AG09309 (cell line): ENCODE results near the gene PHLDA2.

ENCODE experiments used
- DNase-seq: peaks from one replicate; pipeline ENCODE4 v3.0.0-alpha.2; 2010; ENCODE audit warnings: low read depth
- H3K4me3 ChIP-seq: 2 replicates; pipeline ENCODE4 v1.5.1; 2011; ENCODE audit warnings: mild to moderate bottlenecking, low read depth, low read length, moderate library complexity; ENCODE audit not compliant: control insufficient read depth
- CTCF ChIP-seq: IDR thresholded peaks from 2 replicates; pipeline ENCODE4 v1.5.1; 2011; ENCODE audit warnings: mild to moderate bottlenecking, low read depth, low read length, inconsistent platforms; ENCODE audit not compliant: insufficient read depth, control insufficient read depth; ENCODE audit errors: missing control alignments

PHLDA2 gene

DNA sequence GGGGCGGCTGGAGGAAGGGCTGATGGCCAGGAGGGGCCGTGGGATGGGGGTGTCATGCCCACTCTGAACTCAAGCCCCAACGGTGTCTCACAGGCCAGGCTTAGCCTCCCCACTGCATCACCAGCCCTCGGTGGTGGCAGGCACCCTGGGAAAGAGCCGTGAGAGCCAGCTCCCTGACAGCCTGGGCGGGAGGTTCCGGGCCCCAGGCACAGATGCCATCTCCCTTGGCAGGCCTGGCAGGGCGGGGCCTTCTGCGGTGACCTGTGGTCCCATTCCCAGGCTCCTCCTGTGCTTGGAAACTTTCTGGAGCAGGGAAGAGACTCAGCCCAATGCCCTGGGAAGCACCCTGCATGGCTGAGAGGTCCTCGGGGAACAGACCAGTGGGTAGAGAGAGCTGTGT, 4.8 kb downstream of the PHLDA2 start:
- no peak overlapping the region for H3K4me3 ChIP-seq
- TF ChIP-seq CTCF: no peak
- DNase-seq: no peak

GRCh38 chr11:2923446-2924375, 5.5 kb downstream of the PHLDA2 start:
- no peak for DNase-seq
- no peak overlapping the region for H3K4me3 ChIP-seq
- no peak for TF ChIP-seq CTCF

- TF ChIP-seq CTCF: no peak
These were observed 6.6 kb downstream of the PHLDA2 start for GRCh38 chr11:2922655-2923054.

DNA sequence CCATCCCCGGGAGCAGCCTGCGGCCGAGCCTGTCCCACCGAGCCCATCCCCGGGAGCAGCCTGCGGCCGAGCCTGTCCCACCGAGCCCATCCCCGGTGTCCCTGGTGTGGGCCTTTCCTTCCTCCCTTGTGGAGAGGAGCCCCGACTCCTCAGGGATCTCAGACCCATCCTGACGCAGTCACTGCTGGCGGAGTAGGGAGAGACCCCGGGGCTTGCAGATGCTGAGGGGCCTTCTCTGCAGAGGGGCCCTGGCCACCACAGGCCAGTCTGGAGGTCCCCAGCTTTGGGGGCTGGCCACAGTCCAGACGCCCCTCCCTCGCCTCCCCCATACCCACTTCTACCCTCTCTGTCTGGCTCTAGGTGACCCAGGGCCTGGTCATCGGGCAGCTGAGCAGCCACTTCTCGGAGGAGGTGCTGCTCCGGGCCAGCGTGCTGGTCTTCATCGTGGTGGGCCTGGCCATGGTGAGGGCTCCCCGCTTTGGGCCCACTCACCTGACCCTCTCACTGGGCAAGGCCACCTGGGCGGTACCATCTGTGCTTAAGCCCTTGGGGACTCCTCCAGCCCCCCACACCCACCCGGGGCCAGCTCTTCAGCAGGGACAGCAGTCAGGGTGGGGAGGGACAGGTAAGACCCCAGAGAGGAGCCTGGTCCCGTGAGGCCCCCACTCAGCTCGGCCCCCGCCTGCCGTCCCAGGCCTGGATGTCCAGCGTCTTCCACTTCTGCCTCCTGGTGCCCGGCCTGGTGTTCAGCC, 7.3 kb downstream of the PHLDA2 start:
- no peak for TF ChIP-seq CTCF
- DNase-seq: no peak
- no peak overlapping the region for H3K4me3 ChIP-seq

More at GRCh38 chr11:2922655-2923054, 6.6 kb downstream of the PHLDA2 start:
- H3K4me3 ChIP-seq: no peak overlapping the region
- DNase-seq: no peak

DNA sequence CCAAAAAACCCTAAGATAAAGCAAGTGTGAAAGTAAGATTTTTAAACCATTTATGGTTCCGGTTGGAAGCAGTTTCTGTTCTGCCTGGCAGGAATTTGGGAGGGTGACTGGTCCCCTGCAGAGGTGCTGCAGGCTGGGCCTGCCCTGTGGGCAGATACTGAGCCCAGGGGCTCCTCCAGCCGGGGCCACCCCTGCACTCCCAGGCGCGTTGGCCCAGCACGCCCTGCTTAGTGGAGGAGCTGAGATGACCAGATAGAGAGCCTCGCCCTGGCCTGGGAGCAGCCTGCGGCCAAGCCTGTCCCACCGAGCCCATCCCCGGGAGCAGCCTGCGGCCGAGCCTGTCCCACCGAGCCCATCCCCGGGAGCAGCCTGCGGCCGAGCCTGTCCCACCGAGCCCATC, 8.0 kb downstream of the PHLDA2 start:
- no peak for DNase-seq
- H3K4me3 ChIP-seq: no peak overlapping the region
- TF ChIP-seq CTCF: no peak

GRCh38 chr11:2920343-2920742, 8.9 kb downstream of the PHLDA2 start:
- TF ChIP-seq CTCF: no peak
- H3K4me3 ChIP-seq: no peak overlapping the region
- no peak for DNase-seq
